TTC549 (cell line): ENCODE measurements around the gene OTUB2.
A peak's percentile ranks its signal among the peaks of the same experiment; 100 is the strongest.

Experiments used
- FAIRE-seq: peaks from 2 replicates; lab custom pipeline; 2012; peaks lifted over from hg19 to GRCh38; lab: Jason Lieb, UNC

Gene OTUB2

GRCh38 chr14:94026173-94026888 lies at the start of gene OTUB2:
Gene OTUB2, plus strand, starts transcription at chr14:94026340. Its CDS starts 198 bp downstream, at chr14:94026538.
- FAIRE-seq = peak; percentile 94

GRCh38 chr14:93976477-93977057 lies 49.6 kb upstream of the OTUB2 start, which contains the start of gene ASB2:
Gene ASB2, minus strand, starts transcription at chr14:93976570. Its CDS starts 12,031 bp downstream, at chr14:93964539.
- FAIRE-seq = no peak

DNA sequence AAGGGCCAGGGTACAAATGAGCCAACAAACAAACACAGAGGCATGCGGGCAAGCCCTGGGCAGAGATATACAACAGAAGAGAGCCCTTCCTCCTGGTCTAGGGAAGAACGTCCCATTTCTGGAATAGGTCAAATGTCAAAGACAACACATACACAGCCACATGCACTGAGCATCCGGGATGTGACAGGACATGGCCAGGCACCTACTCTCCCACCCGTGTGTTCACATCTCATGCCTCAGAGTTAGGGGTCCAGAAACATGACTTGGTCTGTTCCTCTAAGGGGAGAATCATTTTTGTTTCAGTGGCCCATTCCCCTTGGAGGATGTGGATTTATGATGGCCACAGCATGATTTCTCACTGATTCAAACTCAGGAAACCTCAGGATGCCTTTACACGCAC lies 49.0 kb upstream of the OTUB2 start:
- no peak for FAIRE-seq

DNA sequence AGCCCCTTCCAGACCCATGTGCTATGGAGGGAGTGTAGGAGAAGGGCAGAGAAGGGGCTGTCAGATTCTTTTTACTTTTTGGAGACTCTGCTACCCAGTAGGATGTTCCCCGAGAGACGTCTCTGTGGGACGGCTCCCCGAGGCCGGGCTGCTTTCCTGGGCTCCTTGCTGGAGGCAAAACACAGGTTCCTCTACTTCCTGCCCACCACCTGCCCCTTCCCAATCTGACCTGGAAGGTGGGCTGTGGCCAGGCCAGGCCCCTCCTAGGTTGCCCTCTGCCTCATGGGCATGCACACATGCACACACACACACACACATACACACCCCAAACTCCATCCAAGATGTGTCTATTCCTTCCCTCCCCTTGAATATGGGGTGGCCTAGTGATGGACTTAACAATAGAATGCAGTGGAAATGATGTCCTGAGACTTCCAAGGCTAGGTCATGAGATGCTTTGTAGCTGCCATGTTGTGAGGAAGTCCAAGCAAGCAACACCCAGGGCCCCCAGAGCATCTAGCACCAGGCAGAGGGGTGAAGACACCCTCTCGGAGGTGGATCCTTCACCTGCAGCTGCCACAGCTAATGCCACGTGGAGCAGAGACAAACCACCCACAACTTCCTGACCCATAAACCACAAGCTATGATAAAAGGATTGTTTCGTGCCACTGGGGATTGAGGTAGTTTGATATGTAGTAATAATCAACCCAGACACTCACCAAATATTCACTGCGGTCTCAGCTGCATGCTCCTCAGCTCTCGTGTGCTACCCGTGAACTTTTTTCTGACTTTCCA lies 48.2 kb upstream of the OTUB2 start:
- no peak for FAIRE-seq

- no peak for FAIRE-seq
These were observed 47.4 kb upstream of the OTUB2 start for GRCh38 chr14:93978735-93979134.

DNA sequence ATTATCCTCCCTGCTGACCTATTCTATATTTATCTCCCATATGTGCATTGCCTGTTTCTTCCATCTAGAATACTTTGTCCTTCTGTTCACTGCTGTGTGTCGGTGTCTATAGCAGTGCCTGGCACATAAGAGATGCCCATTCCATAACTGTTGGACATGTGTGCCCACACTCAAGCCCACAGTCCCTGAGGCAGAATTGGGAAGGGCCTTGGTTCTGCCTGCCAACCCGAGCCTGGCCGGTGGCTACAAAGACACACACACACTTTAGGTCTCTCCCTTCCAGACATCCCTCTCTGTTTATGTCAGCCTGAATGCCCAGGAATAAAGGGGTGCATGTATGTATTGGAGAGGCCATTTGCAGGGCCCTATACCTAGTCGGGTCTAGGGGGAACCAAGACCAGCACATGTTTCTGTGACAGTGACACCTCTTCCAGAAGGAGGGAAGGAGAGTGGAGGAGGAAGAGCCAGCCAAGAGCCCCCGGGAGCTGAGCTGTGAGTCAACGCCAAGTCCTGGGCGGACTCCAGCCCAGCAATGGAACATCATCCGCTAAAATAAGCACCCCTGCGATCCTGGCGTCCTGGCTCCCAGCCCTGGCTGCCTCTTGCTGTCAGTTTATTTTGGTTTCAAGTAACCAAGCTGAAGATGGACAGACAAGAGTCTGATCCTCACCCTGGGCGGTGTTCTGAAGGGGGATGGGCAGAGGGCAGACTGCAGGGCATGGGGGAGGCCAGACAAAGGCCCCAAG lies 45.5 kb upstream of the OTUB2 start:
- no peak for FAIRE-seq

- FAIRE-seq = no peak
These were observed 44.6 kb upstream of the OTUB2 start for GRCh38 chr14:93981316-93982229.

- FAIRE-seq = no peak
These were observed 43.7 kb upstream of the OTUB2 start for GRCh38 chr14:93982230-93983007.

- no peak for FAIRE-seq
These were observed 42.1 kb upstream of the OTUB2 start for GRCh38 chr14:93984070-93984469.

GRCh38 chr14:93984987-93985410 lies 41.1 kb upstream of the OTUB2 start:
- no peak for FAIRE-seq

GRCh38 chr14:93986955-93987354 lies 39.2 kb upstream of the OTUB2 start:
- FAIRE-seq = no peak

DNA sequence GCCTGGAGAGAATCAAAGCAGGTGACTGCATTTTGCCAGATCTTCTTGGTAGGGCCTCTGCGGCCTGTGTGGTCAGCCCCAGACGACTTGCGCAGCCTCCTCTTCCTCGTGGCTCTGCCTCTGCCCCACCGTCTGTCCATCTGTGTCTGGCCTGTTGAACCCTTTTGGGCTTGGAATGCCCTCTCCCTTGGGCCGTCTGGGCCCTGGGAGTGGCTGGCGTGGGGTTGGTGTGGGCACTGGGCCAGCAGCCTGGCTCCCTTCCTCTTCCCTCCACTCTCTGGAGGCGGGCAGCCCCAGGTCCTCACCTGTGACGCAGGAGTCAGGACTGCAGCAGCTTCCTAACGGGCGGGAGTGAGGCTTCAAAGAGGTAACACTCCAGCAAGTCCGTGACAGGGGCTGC lies 38.8 kb upstream of the OTUB2 start:
- no peak for FAIRE-seq

DNA sequence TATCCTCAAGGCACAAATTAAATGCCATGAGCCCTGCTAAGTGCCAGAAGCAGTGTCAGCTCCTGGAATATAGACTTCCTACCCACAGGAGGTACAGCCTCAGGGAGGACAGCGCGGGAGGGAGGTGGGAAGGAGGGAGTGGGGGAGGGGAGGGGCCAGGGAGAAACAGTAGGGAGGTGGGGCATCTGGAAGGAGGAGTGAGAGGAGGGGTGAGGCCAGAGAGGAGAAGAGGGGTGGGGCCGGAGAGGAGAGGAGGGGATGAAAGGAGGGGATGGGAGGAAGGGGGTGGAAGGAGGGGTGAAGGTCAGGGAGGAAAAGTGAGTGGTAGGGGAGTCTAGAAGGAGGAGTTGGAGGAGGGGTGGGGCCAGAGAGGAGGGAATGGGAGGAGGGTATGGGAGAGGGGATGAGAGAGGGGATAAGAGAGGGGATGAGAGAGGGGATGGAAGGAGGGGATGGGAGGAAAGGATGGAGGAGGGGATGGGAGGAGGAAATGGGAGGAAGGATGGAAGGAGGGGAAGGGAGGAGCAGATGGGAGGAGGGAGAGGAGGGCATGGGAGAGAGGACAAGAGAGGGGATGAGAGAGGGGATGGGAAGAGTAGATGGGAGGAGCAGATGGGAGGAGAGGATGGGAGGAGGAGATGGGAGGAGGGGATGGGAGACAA lies 38.2 kb upstream of the OTUB2 start:
- no peak for FAIRE-seq

- FAIRE-seq = no peak
These were observed 36.2 kb upstream of the OTUB2 start for GRCh38 chr14:93989939-93990338.

GRCh38 chr14:93991212-93991611 lies 34.9 kb upstream of the OTUB2 start:
- no peak for FAIRE-seq

- FAIRE-seq = no peak
These were observed 34.5 kb upstream of the OTUB2 start for GRCh38 chr14:93991649-93992048.

- no peak for FAIRE-seq
These were observed 32.8 kb upstream of the OTUB2 start for GRCh38 chr14:93993382-93993781.

- no peak for FAIRE-seq
These were observed 31.0 kb upstream of the OTUB2 start for GRCh38 chr14:93994919-93995682.

DNA sequence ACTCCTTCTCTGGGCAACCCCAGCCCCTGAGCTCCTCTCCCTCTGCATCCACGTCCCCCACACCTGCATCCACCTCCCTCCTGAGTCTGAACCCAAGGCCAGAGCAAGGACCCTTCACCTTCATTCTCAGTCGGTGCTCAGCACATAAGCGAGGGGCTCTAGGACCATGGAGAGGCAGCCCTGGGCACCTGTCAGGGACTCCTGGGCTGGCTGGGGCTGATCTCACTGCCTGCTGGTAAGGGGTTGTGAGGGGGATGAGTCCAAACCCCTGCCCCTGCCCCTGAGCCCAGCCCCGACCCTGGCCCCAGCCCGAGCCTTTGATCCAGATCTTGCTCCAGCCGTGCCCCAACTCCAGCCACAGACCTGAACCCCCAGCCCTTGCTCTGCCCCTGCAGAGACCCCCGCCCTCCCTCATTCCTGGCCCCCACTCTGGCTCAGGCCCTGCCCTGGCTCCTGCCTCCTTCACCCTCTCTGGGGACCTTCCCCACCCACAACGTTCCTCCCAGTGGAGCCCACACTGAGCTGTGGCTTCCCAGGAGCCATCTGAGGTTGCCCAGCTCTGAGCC lies 29.9 kb upstream of the OTUB2 start:
- no peak for FAIRE-seq
